ENCODE data around the gene SPECC1. TPM values are rescaled to one million over a fixed set of nuclear protein-coding genes. Genes with fewer than 3 reads are reported as not detected.

Gene SPECC1
- total RNA-seq, 1 donor from 2014 or later = 7.5 TPM

- Mint-ChIP-seq H3K9me3 (peaks cover 19% of the 10 kb centered on the region), H3K36me3 (ENCODE audit: low read depth) (peaks cover 23% of the 10 kb centered on the region), H3K4me1 (no peaks in the 10 kb centered on the region), H3K27ac (no peak overlapping the region), H3K4me3 (no peak overlapping the region), H3K27me3 (no peaks in the 10 kb centered on the region)
- no peak for DNase-seq
- POLR2A ChIA-PET = no interaction called here
- CTCF ChIA-PET = no interaction called here
- intact Hi-C loops (cut with micrococcal nuclease) = no loop called here
- TF ChIP-seq, protein P1, sequence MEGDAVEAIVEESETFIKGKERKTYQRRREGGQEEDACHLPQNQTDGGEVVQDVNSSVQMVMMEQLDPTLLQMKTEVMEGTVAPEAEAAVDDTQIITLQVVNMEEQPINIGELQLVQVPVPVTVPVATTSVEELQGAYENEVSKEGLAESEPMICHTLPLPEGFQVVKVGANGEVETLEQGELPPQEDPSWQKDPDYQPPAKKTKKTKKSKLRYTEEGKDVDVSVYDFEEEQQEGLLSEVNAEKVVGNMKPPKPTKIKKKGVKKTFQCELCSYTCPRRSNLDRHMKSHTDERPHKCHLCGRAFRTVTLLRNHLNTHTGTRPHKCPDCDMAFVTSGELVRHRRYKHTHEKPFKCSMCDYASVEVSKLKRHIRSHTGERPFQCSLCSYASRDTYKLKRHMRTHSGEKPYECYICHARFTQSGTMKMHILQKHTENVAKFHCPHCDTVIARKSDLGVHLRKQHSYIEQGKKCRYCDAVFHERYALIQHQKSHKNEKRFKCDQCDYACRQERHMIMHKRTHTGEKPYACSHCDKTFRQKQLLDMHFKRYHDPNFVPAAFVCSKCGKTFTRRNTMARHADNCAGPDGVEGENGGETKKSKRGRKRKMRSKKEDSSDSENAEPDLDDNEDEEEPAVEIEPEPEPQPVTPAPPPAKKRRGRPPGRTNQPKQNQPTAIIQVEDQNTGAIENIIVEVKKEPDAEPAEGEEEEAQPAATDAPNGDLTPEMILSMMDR (IDR thresholded peaks at IDR 0.05) = no peak
- ATAC-seq (ENCODE audit: low read depth) = no peak
These were observed 244.2 kb downstream of the SPECC1 start for GRCh38 chr17:20253323-20253722.

DNA sequence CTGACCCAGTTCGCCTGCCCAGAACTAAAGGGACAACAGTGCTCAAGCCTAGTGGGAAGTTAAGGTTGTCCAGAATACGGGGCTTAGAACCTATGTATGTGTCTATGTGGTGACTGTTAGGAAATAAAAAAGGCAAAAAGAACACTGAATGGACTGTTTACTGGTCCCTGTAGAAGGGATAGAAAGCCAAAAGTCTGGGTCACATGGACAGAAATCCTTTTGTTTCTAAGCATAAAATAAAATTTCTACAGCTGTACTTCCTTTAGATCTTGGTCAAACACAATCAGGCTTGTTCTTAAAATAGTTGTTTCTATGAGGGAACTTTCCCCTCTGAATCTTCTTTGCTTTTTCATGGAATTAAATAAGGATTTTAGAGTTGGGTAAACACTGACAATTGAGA lies 245.4 kb downstream of the SPECC1 start:
- Mint-ChIP-seq H3K4me3 (no peak overlapping the region), H3K27ac (no peak overlapping the region), H3K27me3 (no peaks in the 10 kb centered on the region), H3K36me3 (ENCODE audit: low read depth) (peaks cover 17% of the 10 kb centered on the region), H3K4me1 (no peaks in the 10 kb centered on the region), H3K9me3 (peaks cover 16% of the 10 kb centered on the region)
- ChIA-PET POLR2A (no interaction called here), CTCF (no interaction called here)
- TF ChIP-seq, protein P1 (IDR thresholded peaks at IDR 0.05) = no peak
- intact Hi-C loops (cut with micrococcal nuclease) = no loop called here
- DNase-seq = no peak
- ATAC-seq (ENCODE audit: low read depth) = no peak

- Mint-ChIP-seq H3K36me3 (ENCODE audit: low read depth) (peaks cover 19% of the 10 kb centered on the region), H3K4me3 (no peak overlapping the region), H3K27ac (no peak overlapping the region), H3K9me3 (peaks cover 11% of the 10 kb centered on the region), H3K27me3 (no peaks in the 10 kb centered on the region), H3K4me1 (no peaks in the 10 kb centered on the region)
- TF ChIP-seq, protein P1 (IDR thresholded peaks at IDR 0.05) = no peak
- CTCF ChIA-PET = interaction anchor here (0.6 kb wide), 1 partner anchor 32 kb away, joined by 4 read pairs; no protein-coding TSS in a partner anchor
- no peak for DNase-seq
- intact Hi-C loops (cut with micrococcal nuclease) = no loop called here
- ATAC-seq (ENCODE audit: low read depth) = no peak
- POLR2A ChIA-PET = no interaction called here
These were observed 247.0 kb downstream of the SPECC1 start for GRCh38 chr17:20256144-20256543.

DNA sequence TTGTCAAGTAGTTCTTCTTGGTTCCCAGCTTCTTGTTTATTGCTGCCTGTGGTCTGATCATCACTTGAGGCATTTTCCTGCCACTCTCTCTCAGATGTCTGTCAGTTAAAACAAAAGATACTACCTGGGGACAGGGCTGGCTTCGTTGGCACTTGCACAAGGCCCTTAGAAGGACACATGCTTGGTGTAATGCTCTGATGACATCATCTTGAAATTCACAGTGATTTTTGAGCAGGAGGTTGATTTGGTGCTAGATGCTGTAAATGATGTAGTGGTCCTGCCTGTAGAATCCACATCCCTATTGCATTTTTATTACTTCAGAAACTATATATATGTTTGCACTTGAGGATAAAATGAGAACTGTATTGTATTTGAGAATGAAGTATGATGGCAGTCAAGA lies 247.8 kb downstream of the SPECC1 start:
- Mint-ChIP-seq H3K4me1 (no peaks in the 10 kb centered on the region), H3K4me3 (no peak overlapping the region), H3K27me3 (no peaks in the 10 kb centered on the region), H3K27ac (no peak overlapping the region), H3K36me3 (ENCODE audit: low read depth) (peaks cover 19% of the 10 kb centered on the region), H3K9me3 (peaks cover 11% of the 10 kb centered on the region)
- ChIA-PET CTCF (no interaction called here), POLR2A (no interaction called here)
- no peak for ATAC-seq (ENCODE audit: low read depth)
- intact Hi-C loops (cut with micrococcal nuclease) = no loop called here
- TF ChIP-seq, protein P1 (IDR thresholded peaks at IDR 0.05) = no peak
- no peak for DNase-seq

GRCh38 chr17:20257798-20258197 lies 248.6 kb downstream of the SPECC1 start:
- Mint-ChIP-seq H3K4me1 (no peaks in the 10 kb centered on the region), H3K36me3 (ENCODE audit: low read depth) (peaks cover 19% of the 10 kb centered on the region), H3K9me3 (peaks cover 11% of the 10 kb centered on the region), H3K27ac (no peak overlapping the region), H3K4me3 (no peak overlapping the region), H3K27me3 (no peaks in the 10 kb centered on the region)
- DNase-seq (no peak), ATAC-seq (ENCODE audit: low read depth) (no peak)
- ChIA-PET POLR2A (no interaction called here), CTCF (no interaction called here)
- TF ChIP-seq, protein P1 (IDR thresholded peaks at IDR 0.05) = no peak
- intact Hi-C loops (cut with micrococcal nuclease) = no loop called here

All from activated B cell treated with CpG ODN at 0.5 μM for 24 hours (primary cell).